Esophagus muscularis mucosa (tissue), 4 donors: ENCODE results near the gene RIPOR2. TPM values are rescaled to one million over a fixed set of nuclear protein-coding genes. Genes with fewer than 3 reads are reported as not detected.

ENCODE experiments used
- DNase-seq: peaks from one replicate; pipeline ENCODE4 v3.0.0-alpha.2; 2017; ENCODE audit errors: extremely low spot score
- H3K27ac ChIP-seq, 4 donors: fragments of 200-600 bp; sonication (generic); replicated peaks in 1 of 4; 1 replicate in 3 of 4; 2 replicates in 1 of 4; pipeline ENCODE4 v1.5.1; 2016 to 2019; ENCODE audit warnings: mild to moderate bottlenecking in 1 of 4
- H3K27me3 ChIP-seq, 4 donors: fragments of 200-600 bp; sonication (generic); one replicate each; pipeline versions ENCODE4 v1.5.1 to v1.6.0; 2016 to 2019
- H3K36me3 ChIP-seq, 4 donors: fragments of 200-600 bp; sonication (generic); one replicate each; pipeline ENCODE4 v1.5.1; 2016 to 2019
- H3K4me1 ChIP-seq, 4 donors: fragments of 200-600 bp; sonication (generic); one replicate each; pipeline ENCODE4 v1.5.1; 2016 to 2019
- H3K4me3 ChIP-seq, 4 donors: fragments of 200-600 bp; sonication (generic); 1 replicate in 2 of 4; 2 replicates in 2 of 4; pipeline ENCODE4 v1.5.1; 2016 to 2019; ENCODE audit warnings: mild to moderate bottlenecking in 4 of 4, moderate library complexity in 1 of 4
- H3K9me3 ChIP-seq, 4 donors: fragments of 200-600 bp; sonication (generic); 1 replicate in 3 of 4; 2 replicates in 1 of 4; pipeline ENCODE4 v1.5.1; 2016 to 2019
- CTCF ChIP-seq, 3 experiments: fragments of 200-600 bp in 2 of 3; fragments of 450-650 bp in 1 of 3; sonication (generic) in 2 of 3; IDR thresholded peaks; one replicate each; pipeline ENCODE4 v1.5.1; 2017 to 2019; ENCODE audit warnings: antibody characterized with exemption in 3 of 3, mild to moderate bottlenecking in 2 of 3, moderate library complexity in 1 of 3
- EP300 ChIP-seq: sonication (generic); formaldehyde crosslinking; IDR thresholded peaks from one replicate; pipeline ENCODE4 v1.6.1; 2017; ENCODE audit warnings: antibody characterized with exemption
- POLR2A ChIP-seq: fragments of 450-650 bp; IDR thresholded peaks from one replicate; pipeline ENCODE4 v1.6.1; 2017; ENCODE audit warnings: antibody characterized with exemption, moderate library complexity, mild to moderate bottlenecking, low read depth
- POLR2AphosphoS5 ChIP-seq, 2 donors: sonication (generic); formaldehyde crosslinking; IDR thresholded peaks; one replicate each; pipeline ENCODE4 v1.6.1; 2017; ENCODE audit warnings: antibody characterized with exemption in 2 of 2
- WGBS: methylation state at CpG from one replicate; pipeline ENCODE4 v1.1.5; 2018; 5-methylcytosine and 5-hydroxymethylcytosine counted together
- intact Hi-C: fragments of 100-400 bp; cut with DNase I; formaldehyde crosslinking; loops from one replicate; pipeline ENCODE4 v1.15.1; 2023
- total RNA-seq, 4 donors: library from RNA; depleted of rRNA; stranded (reverse); fragments of >200 nt; gene quantifications; one replicate each; pipeline versions ENCODE4 v1.1.0 to v1.2.1, GENCODE V29; 2016

The RIPOR2 gene
- 10 to 100 TPM in 1 of 4 donors, 1 to 10 TPM in 3; 2.6 to 14.4 (median 5.1) TPM for total RNA-seq

DNA sequence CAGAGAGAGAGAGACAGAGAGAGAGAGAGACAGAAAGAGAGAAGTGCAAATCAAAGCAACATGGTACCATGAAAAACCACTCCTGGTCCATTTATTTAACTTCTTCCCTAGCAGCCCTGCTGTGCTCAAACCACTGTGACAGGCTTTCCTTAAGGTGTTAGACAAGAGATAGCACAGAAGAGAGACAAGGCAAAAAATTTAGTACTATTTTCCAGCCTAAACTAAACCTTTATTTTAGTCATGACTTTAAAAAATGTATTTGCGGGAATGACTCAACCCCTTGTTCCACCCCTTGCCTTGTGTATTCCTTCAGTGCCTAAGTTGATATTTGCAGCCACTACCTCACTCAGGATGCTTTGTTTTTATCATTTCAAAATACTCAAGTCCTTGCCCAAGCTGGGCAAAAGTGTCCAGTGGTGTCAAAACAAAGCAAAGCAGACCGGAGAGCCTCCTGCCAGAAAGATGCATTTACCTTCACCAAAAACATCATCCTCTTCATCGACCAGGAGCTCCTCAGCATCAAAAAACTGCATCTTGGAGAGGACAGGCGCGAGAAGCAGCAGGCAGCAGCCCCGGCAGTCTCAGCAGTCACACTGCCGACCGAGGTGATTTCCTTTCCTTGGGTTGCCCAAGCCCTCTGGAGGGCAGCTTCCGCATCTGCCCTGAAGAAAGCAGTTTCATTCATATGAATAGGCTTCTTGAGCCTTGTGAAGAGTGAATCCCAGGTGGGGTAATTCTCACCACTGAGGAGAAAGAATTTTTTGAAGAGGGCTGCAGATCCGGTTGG is at the start of gene RIPOR2:
Gene RIPOR2, minus strand, starts transcription at position 595 of the 787 bp plus-strand sequence. Its CDS starts 62 bp downstream, at position 533.
- Histone ChIP-seq H3K9me3 (no peaks in the 10 kb centered on the region), H3K36me3 (no peaks in the 10 kb centered on the region), H3K27ac (no peak within 1 kb of the TSS), H3K27me3 (peaks cover 0 to 4% (median 0%) of the 10 kb centered on the region in 4 donors), H3K4me1 (peaks cover 11 to 17% (median 12%) of the 10 kb centered on the region in 4 donors), H3K4me3 (peak within 1 kb of the TSS in 1 of 4 donors; percentile 13)
- WGBS, result 58% methylated on average over 10 of the region's 10 CpGs
- TF ChIP-seq POLR2A, result no peak
- intact Hi-C loops, result no loop called here
- DNase-seq, result no peak

- no peaks in the 10 kb centered on the region for H3K27me3 ChIP-seq
- no peak overlapping the region for H3K4me3 ChIP-seq
- peaks cover 0 to 6% (median 2%) of the 10 kb centered on the region in 4 donors for H3K4me1 ChIP-seq
- DNase-seq, result no peak
- H3K36me3 ChIP-seq, result no peaks in the 10 kb centered on the region
- no peak overlapping the region for H3K27ac ChIP-seq
- intact Hi-C loops, result no loop called here
- H3K9me3 ChIP-seq, result no peaks in the 10 kb centered on the region
- TF ChIP-seq CTCF (IDR thresholded peaks at IDR 0.05), result no peak
- TF ChIP-seq EP300, result no peak
- no peak for TF ChIP-seq POLR2AphosphoS5 (IDR thresholded peaks at IDR 0.05)
- TF ChIP-seq POLR2A, result no peak
- WGBS, result 93% methylated on average over 2 of the region's 2 CpGs
These were observed 49.6 kb upstream of the RIPOR2 start for GRCh38 chr6:24985323-24985722.

GRCh38 chr6:24982231-24982630 is 46.5 kb upstream of the RIPOR2 start:
- no peak overlapping the region for H3K27ac ChIP-seq
- DNase-seq, result no peak
- intact Hi-C loops, result no loop called here
- peaks cover 0 to 6% (median 2%) of the 10 kb centered on the region in 4 donors for H3K4me1 ChIP-seq
- H3K36me3 ChIP-seq, result no peaks in the 10 kb centered on the region
- H3K4me3 ChIP-seq, result no peak overlapping the region
- no peaks in the 10 kb centered on the region for H3K9me3 ChIP-seq
- H3K27me3 ChIP-seq, result no peaks in the 10 kb centered on the region
- TF ChIP-seq POLR2A, result no peak
- no peak for TF ChIP-seq CTCF (IDR thresholded peaks at IDR 0.05)
- no peak for TF ChIP-seq POLR2AphosphoS5 (IDR thresholded peaks at IDR 0.05)
- TF ChIP-seq EP300, result no peak

DNA sequence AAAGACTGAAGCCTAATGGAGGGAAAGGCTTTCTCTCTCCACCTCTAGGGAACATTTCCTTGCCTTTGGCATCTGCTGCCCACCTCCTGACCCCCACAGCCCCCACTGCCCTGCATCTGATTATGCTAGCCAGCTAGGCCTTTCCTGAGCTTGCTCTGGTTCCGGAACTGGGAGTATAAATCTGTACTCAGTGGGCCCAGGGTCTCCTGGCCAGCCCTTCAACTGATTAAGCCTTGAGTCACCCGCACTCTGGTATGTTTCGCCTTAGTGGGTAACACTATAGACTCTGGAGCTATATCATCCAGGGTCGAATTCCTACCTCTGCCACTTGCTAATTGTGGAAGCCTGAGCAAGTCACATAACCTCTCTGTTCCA is 45.6 kb upstream of the RIPOR2 start:
- no peaks in the 10 kb centered on the region for H3K36me3 ChIP-seq
- no peaks in the 10 kb centered on the region for H3K9me3 ChIP-seq
- DNase-seq, result no peak
- 96% methylated on average over 4 of the region's 4 CpGs for WGBS
- intact Hi-C loops, result no loop called here
- TF ChIP-seq EP300, result no peak
- no peak for TF ChIP-seq POLR2AphosphoS5 (IDR thresholded peaks at IDR 0.05)
- no peak for TF ChIP-seq CTCF (IDR thresholded peaks at IDR 0.05)
- TF ChIP-seq POLR2A, result no peak
- H3K4me1 ChIP-seq, result peaks cover 0 to 6% (median 2%) of the 10 kb centered on the region in 4 donors
- H3K4me3 ChIP-seq, result no peak overlapping the region
- H3K27ac ChIP-seq, result no peak overlapping the region
- no peaks in the 10 kb centered on the region for H3K27me3 ChIP-seq

GRCh38 chr6:24980507-24981385 is 45.0 kb upstream of the RIPOR2 start:
- 84% methylated on average over 4 of the region's 4 CpGs for WGBS
- Histone ChIP-seq H3K27me3 (no peaks in the 10 kb centered on the region), H3K4me1 (peaks cover 0 to 6% (median 2%) of the 10 kb centered on the region in 4 donors), H3K36me3 (no peaks in the 10 kb centered on the region), H3K9me3 (no peaks in the 10 kb centered on the region), H3K27ac (no peak overlapping the region), H3K4me3 (no peak overlapping the region)
- intact Hi-C loops, result no loop called here
- DNase-seq, result no peak
- TF ChIP-seq CTCF (IDR thresholded peaks at IDR 0.05) (no peak), POLR2A (no peak), POLR2AphosphoS5 (IDR thresholded peaks at IDR 0.05) (no peak), EP300 (no peak)
